Natural killer cell (primary cell): ENCODE measurements around the gene MCTP2. TPM values are rescaled to one million over a fixed set of nuclear protein-coding genes. Genes with fewer than 3 reads are reported as not detected.

Source experiments
- ATAC-seq, 3 donors: fragments of 150-1000 bp in 2 of 3; fragments of 200-7000 bp in 1 of 3; cut with Tn5 transposase; 1 replicate in 1 of 3; 2 replicates in 2 of 3; pipeline ENCODE4 v1.10.0; 2021; ENCODE audit warnings: mild to moderate bottlenecking in 2 of 3, moderate library complexity in 2 of 3
- DNase-seq, 2 donors: peaks; one replicate each; pipeline versions ENCODE4 v3.0.0 to v3.0.0-alpha.2; 2013 to 2021; ENCODE audit warnings: mixed read lengths in 1 of 2
- H3K27ac ChIP-seq: one replicate; pipeline ENCODE4 v1.5.1; 2013; ENCODE audit warnings: mild to moderate bottlenecking, low read length
- H3K27me3 ChIP-seq: one replicate; pipeline ENCODE4 v1.6.1; 2013; ENCODE audit warnings: low read length; ENCODE audit not compliant: control insufficient read depth, insufficient read depth
- H3K36me3 ChIP-seq: one replicate; pipeline ENCODE4 v1.6.1; 2013; ENCODE audit warnings: low read length; ENCODE audit not compliant: control insufficient read depth, insufficient read depth
- H3K4me1 ChIP-seq: one replicate; pipeline ENCODE4 v1.6.1; 2013; ENCODE audit warnings: low read length; ENCODE audit not compliant: control insufficient read depth, insufficient read depth
- H3K4me3 ChIP-seq: one replicate; pipeline ENCODE4 v1.5.1; 2013; ENCODE audit warnings: low read length
- H3K9me3 ChIP-seq: one replicate; pipeline ENCODE4 v1.6.1; 2013; ENCODE audit warnings: low read length; ENCODE audit not compliant: control insufficient read depth, insufficient read depth
- H3K27ac Mint-ChIP-seq, 2 donors: one replicate each; pipeline ENCODE4 v1.8.0; 2022; ENCODE audit warnings: mild to moderate bottlenecking in 2 of 2, mixed read lengths in 2 of 2, moderate library complexity in 1 of 2
- H3K27me3 Mint-ChIP-seq, 2 donors: one replicate each; pipeline ENCODE4 v1.8.0; 2022; ENCODE audit warnings: low read depth in 2 of 2, mixed read lengths in 2 of 2
- H3K36me3 Mint-ChIP-seq: one replicate; pipeline ENCODE4 v1.8.0; 2022; ENCODE audit warnings: mixed read lengths
- H3K4me1 Mint-ChIP-seq, 2 donors: one replicate each; pipeline ENCODE4 v1.8.0; 2022; ENCODE audit warnings: mixed read lengths in 2 of 2
- H3K4me3 Mint-ChIP-seq: one replicate; pipeline ENCODE4 v1.8.0; 2022; ENCODE audit warnings: mild to moderate bottlenecking, moderate library complexity, mixed read lengths
- H3K9me3 Mint-ChIP-seq, 2 donors: one replicate each; pipeline ENCODE4 v1.8.0; 2022; ENCODE audit warnings: mixed read lengths in 2 of 2
- WGBS: methylation state at CpG from one replicate; pipeline ENCODE4 v1.1.7; 2013; ENCODE audit warnings: missing lambda C conversion rate; ENCODE audit not compliant: insufficient coverage; 5-methylcytosine and 5-hydroxymethylcytosine counted together
- intact Hi-C: fragments of 100-400 bp; cut with micrococcal nuclease; formaldehyde crosslinking; loops from one replicate; pipeline ENCODE4 v1.14.2; 2022
- total RNA-seq, 4 donors: library from RNA; stranded (reverse); fragments of 120-200 nt in 1 of 4; gene quantifications; one replicate each; pipeline versions ENCODE4 v1.2.3 to v1.2.4, GENCODE V29; 2013 to 2022
- TF ChIP-seq, protein P1 (sequence below): fragments of 200-600 bp; IDR thresholded peaks from one replicate; pipeline ENCODE4 v1.8.0; 2022; ENCODE audit warnings: antibody characterized with exemption

Gene MCTP2
- total RNA-seq, 3 donors from 2014 or later (not counting 1 experiment from before 2014, with no cell fraction given): 235 to 312 (median 261) TPM

DNA sequence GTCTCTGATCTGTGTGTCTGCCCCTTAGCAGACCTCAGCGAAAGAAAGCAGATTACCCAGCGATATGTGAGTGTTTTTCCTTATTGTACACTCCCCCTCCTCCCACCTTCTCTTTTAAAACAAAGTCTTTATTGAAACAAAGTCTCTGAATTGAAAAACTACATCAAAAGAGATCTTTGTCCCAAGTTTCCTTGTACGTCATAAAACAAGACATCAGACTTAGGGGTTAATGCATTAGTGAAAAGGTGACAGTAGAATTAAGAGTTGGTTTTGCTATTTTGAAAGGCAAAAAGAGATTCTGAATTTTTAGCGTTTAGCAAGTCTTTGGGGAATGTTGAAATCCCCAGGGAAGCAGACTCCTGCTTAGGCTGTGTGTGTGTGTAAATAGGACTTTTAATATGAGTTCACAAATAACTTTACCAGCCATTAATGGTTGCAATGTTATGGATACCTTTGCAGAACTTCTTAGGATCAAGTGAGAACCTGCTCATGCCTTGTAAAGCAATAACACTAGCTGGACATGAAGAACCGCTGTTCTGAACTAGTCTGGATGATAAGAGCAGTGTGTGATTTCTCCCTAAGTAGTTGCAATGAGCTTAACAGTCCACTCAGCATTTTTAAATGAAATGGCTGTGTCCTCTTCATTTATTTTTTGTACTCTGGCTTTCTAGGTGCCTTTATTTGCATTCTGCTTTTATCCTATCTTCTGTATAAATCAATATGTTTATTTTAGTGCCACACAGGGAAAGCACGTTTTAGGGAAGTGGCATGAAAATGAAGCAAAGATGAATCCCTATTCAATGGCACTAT is 136.6 kb downstream of the MCTP2 start:
- no peak overlapping the region for H3K4me3 ChIP-seq
- H3K4me3 Mint-ChIP-seq: no peak overlapping the region
- no peaks in the 10 kb centered on the region for H3K27me3 Mint-ChIP-seq
- H3K9me3 ChIP-seq: no peaks in the 10 kb centered on the region
- peaks cover 63% of the 10 kb centered on the region for H3K36me3 ChIP-seq
- DNase-seq: no peak
- H3K36me3 Mint-ChIP-seq: peaks cover 24% of the 10 kb centered on the region
- H3K9me3 Mint-ChIP-seq: no peaks in the 10 kb centered on the region
- peak overlapping the region; percentile 56 to 74 for H3K27ac Mint-ChIP-seq
- no peaks in the 10 kb centered on the region for H3K4me1 ChIP-seq
- TF ChIP-seq, protein P1, sequence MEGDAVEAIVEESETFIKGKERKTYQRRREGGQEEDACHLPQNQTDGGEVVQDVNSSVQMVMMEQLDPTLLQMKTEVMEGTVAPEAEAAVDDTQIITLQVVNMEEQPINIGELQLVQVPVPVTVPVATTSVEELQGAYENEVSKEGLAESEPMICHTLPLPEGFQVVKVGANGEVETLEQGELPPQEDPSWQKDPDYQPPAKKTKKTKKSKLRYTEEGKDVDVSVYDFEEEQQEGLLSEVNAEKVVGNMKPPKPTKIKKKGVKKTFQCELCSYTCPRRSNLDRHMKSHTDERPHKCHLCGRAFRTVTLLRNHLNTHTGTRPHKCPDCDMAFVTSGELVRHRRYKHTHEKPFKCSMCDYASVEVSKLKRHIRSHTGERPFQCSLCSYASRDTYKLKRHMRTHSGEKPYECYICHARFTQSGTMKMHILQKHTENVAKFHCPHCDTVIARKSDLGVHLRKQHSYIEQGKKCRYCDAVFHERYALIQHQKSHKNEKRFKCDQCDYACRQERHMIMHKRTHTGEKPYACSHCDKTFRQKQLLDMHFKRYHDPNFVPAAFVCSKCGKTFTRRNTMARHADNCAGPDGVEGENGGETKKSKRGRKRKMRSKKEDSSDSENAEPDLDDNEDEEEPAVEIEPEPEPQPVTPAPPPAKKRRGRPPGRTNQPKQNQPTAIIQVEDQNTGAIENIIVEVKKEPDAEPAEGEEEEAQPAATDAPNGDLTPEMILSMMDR: no peak
- no peak overlapping the region for H3K27ac ChIP-seq
- H3K27me3 ChIP-seq: no peaks in the 10 kb centered on the region
- 92% methylated on average over 5 of the region's 6 CpGs for WGBS
- peaks cover 35 to 38% of the 10 kb centered on the region in 2 donors for H3K4me1 Mint-ChIP-seq
- no peak for ATAC-seq
- intact Hi-C loops: no loop called here

DNA sequence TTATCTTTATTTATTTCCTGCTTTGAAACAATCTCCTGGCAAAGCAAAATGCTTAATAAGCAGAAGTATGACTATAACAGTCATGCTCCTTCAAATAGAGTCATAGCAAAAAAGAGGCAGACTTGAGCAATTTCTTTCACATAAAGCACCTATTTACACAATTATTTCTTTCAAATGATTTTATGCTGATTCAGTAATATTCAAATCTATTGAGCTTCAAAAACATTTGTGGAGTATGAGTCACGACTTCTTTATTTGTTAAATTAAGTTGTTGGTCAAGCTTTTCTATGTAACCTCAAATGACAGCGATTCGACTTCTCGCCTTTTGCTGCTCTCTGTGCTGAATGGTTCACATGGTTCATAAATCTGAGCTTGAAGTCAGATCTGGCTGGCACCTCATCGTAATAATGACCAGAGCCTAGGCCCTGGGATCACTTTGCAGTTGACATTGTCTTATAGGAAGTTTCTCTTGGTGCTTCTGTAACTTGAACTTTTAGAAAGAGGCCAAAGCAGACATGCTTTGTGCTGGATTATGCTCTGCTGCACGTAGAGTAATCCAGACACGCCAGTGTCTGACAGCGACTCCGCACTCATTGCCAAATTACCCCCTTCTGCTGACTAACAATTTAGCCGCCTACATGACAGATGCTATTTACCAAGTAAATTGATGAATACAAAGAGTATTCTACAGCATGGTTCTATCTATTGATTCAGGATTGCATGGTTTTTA is 139.0 kb downstream of the MCTP2 start:
- Mint-ChIP-seq H3K27me3 (no peaks in the 10 kb centered on the region), H3K27ac (peak overlapping the region; percentile 27 to 47), H3K9me3 (no peaks in the 10 kb centered on the region), H3K4me3 (no peak overlapping the region), H3K4me1 (peaks cover 22 to 24% of the 10 kb centered on the region in 2 donors), H3K36me3 (peaks cover 19% of the 10 kb centered on the region)
- DNase-seq (no peak), ATAC-seq (no peak)
- no peaks in the 10 kb centered on the region for H3K27me3 ChIP-seq
- H3K36me3 ChIP-seq: peaks cover 77% of the 10 kb centered on the region
- no peaks in the 10 kb centered on the region for H3K9me3 ChIP-seq
- TF ChIP-seq, protein P1: no peak
- WGBS: 94% methylated on average over 9 of the region's 10 CpGs
- no peak overlapping the region for H3K4me3 ChIP-seq
- intact Hi-C loops: no loop called here
- no peaks in the 10 kb centered on the region for H3K4me1 ChIP-seq
- no peak overlapping the region for H3K27ac ChIP-seq

GRCh38 chr15:94370936-94371285 is 139.6 kb downstream of the MCTP2 start:
- no peak overlapping the region for H3K27ac ChIP-seq
- WGBS: no CpG with 5 or more reads among the region's 2 CpGs
- H3K4me3 ChIP-seq: no peak overlapping the region
- Mint-ChIP-seq H3K9me3 (no peaks in the 10 kb centered on the region), H3K4me3 (no peak overlapping the region), H3K27ac (peak overlapping the region; percentile 27 to 47), H3K36me3 (peaks cover 19% of the 10 kb centered on the region), H3K27me3 (no peaks in the 10 kb centered on the region), H3K4me1 (peaks cover 22 to 24% of the 10 kb centered on the region in 2 donors)
- no peaks in the 10 kb centered on the region for H3K9me3 ChIP-seq
- H3K36me3 ChIP-seq: peaks cover 83% of the 10 kb centered on the region
- no peaks in the 10 kb centered on the region for H3K4me1 ChIP-seq
- H3K27me3 ChIP-seq: no peaks in the 10 kb centered on the region
- intact Hi-C loops: no loop called here
- TF ChIP-seq, protein P1: no peak
- ATAC-seq: no peak
- no peak for DNase-seq
